HG02571 (cell line): Measurements from ENCODE around the gene KRTAP5-2.

Experiments used
- ATAC-seq: cut with Tn5 transposase; IDR thresholded peaks from one replicate; pipeline ENCODE4 v1.9.1; 2021; ENCODE audit warnings: mild to moderate bottlenecking, moderate library complexity; ENCODE audit not compliant: unreplicated experiment

The KRTAP5-2 gene

GRCh38 chr11:1557051-1557884, 40.8 kb downstream of the KRTAP5-2 start:
- ATAC-seq: no peak

GRCh38 chr11:1556278-1556902, 41.7 kb downstream of the KRTAP5-2 start:
- no peak for ATAC-seq

GRCh38 chr11:1555713-1556153, 42.4 kb downstream of the KRTAP5-2 start:
- no peak for ATAC-seq

GRCh38 chr11:1554981-1555712, 42.9 kb downstream of the KRTAP5-2 start:
- ATAC-seq: no peak

GRCh38 chr11:1553808-1554594, 44.1 kb downstream of the KRTAP5-2 start:
- ATAC-seq: no peak

- no peak for ATAC-seq
Measured at GRCh38 chr11:1549338-1550330, 48.5 kb downstream of the KRTAP5-2 start.

- no peak for ATAC-seq
Measured at GRCh38 chr11:1548221-1549070, 49.6 kb downstream of the KRTAP5-2 start.

- no peak for ATAC-seq
Measured at GRCh38 chr11:1547467-1548098, 50.5 kb downstream of the KRTAP5-2 start.
